K562 (cell line): ENCODE measurements around the gene ARFGEF3. TPM values are rescaled to one million over a fixed set of nuclear protein-coding genes. Genes with fewer than 3 reads are reported as not detected.

Experiments used
- ATAC-seq: fragments of 200-7000 bp; cut with Tn5 transposase; 3 replicates; pipeline ENCODE4 v1.9.1; 2020; ENCODE audit warnings: moderate library complexity
- BruUV-seq: library from RNA; stranded (reverse); fragments of 400-500 nt; replicated peaks from 2 replicates; lab custom pipeline; 2021; lab: Mats Ljungman, UMichigan
- CTCF ChIA-PET: fragments of 300-600 bp; formaldehyde crosslinking; extraction: SDS; loops from one replicate; lab custom pipeline; 2021; ENCODE audit warnings: low intra/inter-chr PET ratio; lab: Yijun Ruan, JAX
- POLR2A ChIA-PET: fragments of 300-600, 350-650 bp; sonication (Branson Sonifier 250); formaldehyde crosslinking; extraction: SDS; loops from one replicate; lab custom pipeline; 2021; ENCODE audit warnings: antibody characterized with exemption, inconsistent platforms; lab: Yijun Ruan, JAX
- DNase-seq, 4 experiments: peaks; one replicate each; pipeline versions ENCODE4 v3.0.0 to v3.0.0-alpha.2; 2011 to 2018; ENCODE audit warnings: low spot score in 3 of 4, mixed read lengths in 3 of 4; ENCODE audit errors: extremely low read depth in 1 of 4
- FAIRE-seq: peaks from 2 replicates; lab custom pipeline; 2011; peaks lifted over from hg19 to GRCh38; lab: Jason Lieb, UNC
- H2AFZ ChIP-seq: 2 replicates; pipeline ENCODE4 v1.6.0; 2011; ENCODE audit warnings: low read depth, low read length, control low read depth, inconsistent platforms
- H3K27ac ChIP-seq: fragments of 200-600 bp; 3 replicates; pipeline ENCODE4 v1.8.0; 2011; ENCODE audit warnings: low read depth, mild to moderate bottlenecking, control low read depth, inconsistent platforms, low read length, moderate library complexity, mixed read lengths; ENCODE audit errors: extremely low read depth
- H3K27me3 ChIP-seq, 2 experiments: fragments of 300-600 bp in 1 of 2; 2 replicates in 1 of 2; 3 replicates in 1 of 2; pipeline versions ENCODE4 v1.6.0 to v1.8.0; 2011; ENCODE audit warnings: inconsistent platforms in 2 of 2, low read length in 2 of 2, mild to moderate bottlenecking in 1 of 2, mixed read lengths in 1 of 2, moderate library complexity in 1 of 2; ENCODE audit not compliant: control insufficient read depth in 2 of 2, insufficient read depth in 2 of 2
- H3K36me3 ChIP-seq: fragments of 300-600 bp; 3 replicates; pipeline ENCODE4 v1.8.0; 2011; ENCODE audit warnings: mild to moderate bottlenecking, low read length, inconsistent platforms; ENCODE audit not compliant: control insufficient read depth, insufficient read depth
- H3K4me1 ChIP-seq, 2 experiments: fragments of 200-600 bp in 1 of 2; replicated peaks in 1 of 2; 2 replicates in 1 of 2; 3 replicates in 1 of 2; pipeline versions ENCODE4 v1.5.1 to v1.8.0; 2011; ENCODE audit warnings: inconsistent platforms in 2 of 2, low read length in 2 of 2, mild to moderate bottlenecking in 1 of 2, mixed read lengths in 1 of 2, moderate library complexity in 1 of 2; ENCODE audit not compliant: control insufficient read depth in 2 of 2, insufficient read depth in 2 of 2
- H3K4me2 ChIP-seq: 2 replicates; pipeline ENCODE4 v1.6.1; 2011; ENCODE audit warnings: low read length, control low read depth, inconsistent platforms, mixed read lengths; ENCODE audit not compliant: insufficient read depth
- H3K4me3 ChIP-seq: fragments of 200-600 bp; sonication (generic), shearing (Covaris generic); 2 replicates; pipeline ENCODE4 v1.5.1; 2016; ENCODE audit warnings: control low read depth, inconsistent platforms
- H3K79me2 ChIP-seq: fragments of 200-600 bp; 3 replicates; pipeline ENCODE4 v1.8.0; 2011; ENCODE audit warnings: low read length, inconsistent platforms; ENCODE audit not compliant: control insufficient read depth, insufficient read depth
- H3K9ac ChIP-seq, 2 experiments: 2 replicates each; pipeline versions ENCODE4 v1.6.0 to v1.6.1; 2011; ENCODE audit warnings: low read depth in 2 of 2, low read length in 2 of 2, control low read depth in 1 of 2, inconsistent platforms in 1 of 2, mild to moderate bottlenecking in 1 of 2, mixed read lengths in 1 of 2; ENCODE audit not compliant: insufficient read depth in 1 of 2
- H3K9me1 ChIP-seq: one replicate; pipeline ENCODE4 v1.6.0; 2011; ENCODE audit warnings: inconsistent platforms, mild to moderate bottlenecking, low read length, moderate library complexity; ENCODE audit not compliant: control insufficient read depth, insufficient read depth
- H3K9me3 ChIP-seq: replicated peaks from 2 replicates; pipeline ENCODE4 v1.5.1; 2011; ENCODE audit warnings: low read depth, low read length, inconsistent platforms; ENCODE audit not compliant: control insufficient read depth, insufficient read depth
- H4K20me1 ChIP-seq: replicated peaks from 2 replicates; pipeline ENCODE4 v1.6.1; 2011; ENCODE audit warnings: low read length, inconsistent platforms, mixed read lengths; ENCODE audit not compliant: control insufficient read depth, insufficient read depth
- FIP1L1 ChIP-seq: fragments of 200-400 bp; formaldehyde crosslinking; IDR thresholded peaks from 2 replicates; pipeline ENCODE4 v1.6.1; 2018; ENCODE audit warnings: mild to moderate bottlenecking, low read depth, low read length; ENCODE audit not compliant: poor library complexity, severe bottlenecking
- HINFP ChIP-seq: fragments of 450-650 bp; conservative IDR thresholded peaks from 2 replicates; pipeline ENCODE4 v1.6.1; 2016; ENCODE audit warnings: missing genetic modification characterization, low read depth, mild to moderate bottlenecking, control low read depth, missing compliant biosample characterization
- MBD1 ChIP-seq: fragments of 250-450 bp; sonication (Bioruptor Pico); IDR thresholded peaks from 2 replicates; pipeline ENCODE4 v1.8.0; 2022; ENCODE audit warnings: inconsistent platforms
- NCOA6 ChIP-seq: fragments of 450-650 bp; IDR thresholded peaks from 2 replicates; pipeline ENCODE4 v1.6.1; 2017; ENCODE audit warnings: mild to moderate bottlenecking
- TAL1 ChIP-seq: fragments of 450-650 bp; IDR thresholded peaks from 2 replicates; pipeline ENCODE4 v1.6.1; 2016; ENCODE audit warnings: mild to moderate bottlenecking
- WGBS: fragments of 100-300 bp; shearing (Covaris generic); methylation state at CpG from one replicate; pipeline ENCODE4 v1.1.6; 2016; ENCODE audit warnings: low coverage, mixed read lengths; ENCODE audit not compliant: insufficient coverage; ENCODE audit errors: missing lambda C conversion rate; 5-methylcytosine and 5-hydroxymethylcytosine counted together
- in situ Hi-C: fragments of 300-500 bp; cut with MboI; formaldehyde crosslinking; loops from 4 replicates; pipeline ENCODE4 v1.15.0; 2018; ENCODE audit warnings: inconsistent platforms, mixed read lengths
- intact Hi-C: fragments of 100-400 bp; cut with micrococcal nuclease; formaldehyde crosslinking; loops from 2 replicates; pipeline ENCODE4 v1.14.2; 2022
- polyA plus RNA-seq, 8 experiments: library from polyadenylated mRNA; depleted of rRNA in 4 of 8; stranded (reverse) in 5 of 8; unstranded in 3 of 8; fragments of >200 nt; fragmentation: Nextera tagmentation in 2 of 8; fragmentation: Illumina TruSeq in 1 of 8; extraction: Ambion mirVana in 2 of 8; extraction: Trizol in 1 of 8; gene quantifications; 2 replicates each; pipeline versions ENCODE4 v1.2.1 to v1.2.3, GENCODE V29; 2011 to 2014; ENCODE audit warnings: inconsistent platforms in 1 of 8, missing spikeins in 1 of 8
- total RNA-seq, 7 experiments: library from RNA; depleted of rRNA in 6 of 7; stranded (reverse); fragments of >200 nt in 6 of 7; fragmentation: Illumina TruSeq in 2 of 7; extraction: Trizol in 2 of 7; gene quantifications; 2 replicates each; pipeline versions ENCODE4 v1.2.1 to v1.2.3, GENCODE V29; 2011 to 2021; ENCODE audit warnings: low replicate concordance in 1 of 7

Gene ARFGEF3
- total and polyA plus RNA-seq, 9 of the 15 experiments (the other 6 are each of a cell fraction or from before 2014, with no cell fraction given) = under 0.01 to 0.02 TPM; not detected in 7

DNA sequence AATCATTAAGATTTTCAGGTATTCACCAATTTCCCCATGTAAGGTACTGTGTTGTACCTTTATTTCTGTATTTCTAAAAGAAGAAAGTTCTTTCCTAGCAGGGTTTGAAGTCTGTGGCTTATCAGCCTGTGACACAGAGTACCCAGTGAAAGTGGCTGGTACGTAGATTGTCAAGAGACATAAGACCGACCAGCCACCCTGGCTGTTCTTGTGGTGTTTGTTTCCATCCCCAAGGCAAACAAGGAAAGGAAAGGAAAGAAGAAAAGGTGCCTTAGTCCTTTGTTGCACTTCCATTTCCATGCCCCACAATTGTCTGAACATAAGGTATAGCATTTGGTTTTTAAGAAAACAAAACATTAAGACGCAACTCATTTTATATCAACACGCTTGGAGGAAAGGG lies 175.3 kb downstream of the ARFGEF3 start (continued):
- TF ChIP-seq MBD1 (CRISPR knock-in tag) (no peak), NCOA6 (no peak)

DNA sequence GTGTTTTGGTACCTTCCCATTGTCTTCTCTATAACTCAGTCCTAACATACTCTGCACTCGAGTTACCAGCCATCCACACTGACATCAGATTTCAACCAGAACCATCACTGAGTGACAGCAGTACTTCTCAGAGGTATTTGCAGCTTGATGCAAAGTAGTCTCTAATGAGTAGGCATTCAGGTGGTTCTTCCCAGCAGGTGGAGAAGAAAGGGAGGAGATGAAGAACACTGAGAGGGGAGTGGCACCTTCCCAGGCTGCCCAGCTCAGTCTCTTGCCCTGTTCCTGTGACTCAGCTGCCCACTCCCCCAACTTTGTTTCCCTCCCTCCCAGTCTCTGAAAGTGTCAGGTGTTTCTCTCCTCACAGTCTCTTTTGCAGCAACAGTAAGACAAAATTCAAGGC lies 177.3 kb downstream of the ARFGEF3 start:
- intact Hi-C loops (no loop called here), in situ Hi-C loops (no loop called here)
- no TSS peak for BruUV-seq
- H3K4me2 ChIP-seq = no peak overlapping the region
- DNase-seq = no peak
- no peaks in the 10 kb centered on the region for H3K79me2 ChIP-seq
- H3K36me3 ChIP-seq = no peaks in the 10 kb centered on the region
- no peak for ATAC-seq
- ChIA-PET CTCF (no interaction called here), POLR2A (interaction anchor here (1.1 kb wide), 1 partner anchor 9 kb away, joined by 5 read pairs; no protein-coding TSS in a partner anchor)
- H4K20me1 ChIP-seq = no peaks in the 10 kb centered on the region
- H3K9ac ChIP-seq = no peak overlapping the region
- H3K9me1 ChIP-seq = no peaks in the 10 kb centered on the region
- peaks cover 17 to 20% of the 10 kb centered on the region in 2 experiments; a peak in 4 of 5 replicates for H3K27me3 ChIP-seq
- TF ChIP-seq HINFP (tag) (no peak), FIP1L1 (no peak), TAL1 (no peak)
- H3K27ac ChIP-seq = no peak overlapping the region
- no peak overlapping the region for H2AFZ ChIP-seq
- no peaks in the 10 kb centered on the region; a peak in 3 of 5 replicates for H3K4me1 ChIP-seq
- FAIRE-seq = no peak
- 0% methylated on average over 1 of the region's 1 CpG for WGBS
- H3K9me3 ChIP-seq = no peaks in the 10 kb centered on the region
- H3K4me3 ChIP-seq = no peak overlapping the region
